Muscle of arm (tissue), 12 donors: Measurements from ENCODE around the gene RAD51B. TPM values are rescaled to one million over a fixed set of nuclear protein-coding genes. Genes with fewer than 3 reads are reported as not detected.

Experiments
- DNase-seq: peaks from one replicate; pipeline ENCODE4 v3.0.0-alpha.2; 2013
- polyA plus RNA-seq, 12 donors: library from polyadenylated mRNA; unstranded; fragments of 120-200 nt; gene quantifications; one replicate each; pipeline ENCODE4 v1.2.1, GENCODE V29; 2013; ENCODE audit not compliant: insufficient read length in 12 of 12

The RAD51B gene
- polyA plus RNA-seq, 12 donors, result 6.3 to 13.1 (median 9.7) TPM; not detected in 2

DNA sequence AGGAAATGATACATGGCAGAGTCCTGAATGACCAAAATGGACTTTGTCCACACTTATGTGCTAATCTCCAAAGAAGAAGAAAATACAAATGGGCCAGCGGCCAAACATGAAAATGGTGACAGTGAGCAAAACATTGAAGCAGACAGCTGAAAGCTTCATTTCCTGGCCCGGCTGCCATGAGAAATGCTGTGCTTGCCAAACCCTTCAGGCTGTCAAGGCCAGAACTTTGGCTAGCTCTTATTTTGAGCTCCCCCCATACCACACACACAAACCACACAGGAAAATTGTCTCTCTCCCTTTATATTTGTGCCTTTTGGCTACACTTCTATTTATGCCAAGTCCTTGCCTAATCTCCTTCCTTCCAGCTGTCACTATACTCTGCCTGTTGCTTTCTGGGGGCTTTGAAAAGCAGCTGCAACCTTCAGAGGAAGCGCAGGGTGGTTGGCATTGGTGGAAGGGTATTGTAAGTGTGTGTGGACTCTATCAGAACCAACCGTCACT lies 323.8 kb downstream of the RAD51B start:
- DNase-seq, result peak; percentile 85

DNA sequence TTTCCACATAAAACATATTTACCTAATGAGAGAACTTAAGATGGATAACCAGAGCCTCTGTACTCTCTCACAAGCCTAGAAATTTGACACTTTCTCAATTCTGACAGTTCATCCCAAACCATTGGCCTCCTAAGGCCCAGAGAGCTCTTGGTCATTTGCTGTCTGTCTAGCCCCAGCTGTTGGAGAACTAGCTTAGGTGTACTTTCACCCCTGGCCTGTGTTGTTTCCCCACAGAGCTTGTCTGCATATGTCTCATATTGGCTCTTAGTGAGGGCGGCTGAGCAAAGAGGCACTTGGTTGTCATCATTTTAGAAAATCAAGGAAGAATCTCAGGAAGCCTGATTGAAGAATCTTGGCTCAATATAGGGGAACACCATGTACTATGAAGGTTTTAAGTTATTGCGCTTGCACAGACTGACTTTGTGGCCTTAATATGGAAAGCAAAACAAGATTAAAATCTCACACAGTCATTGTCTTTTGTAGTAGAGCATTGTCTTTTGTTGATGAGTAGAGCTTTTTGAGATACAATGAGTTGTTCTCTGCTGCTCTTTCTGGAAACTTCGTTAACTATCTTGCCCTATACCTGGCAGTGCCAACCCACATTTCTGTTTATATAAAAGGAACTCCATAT lies 324.6 kb downstream of the RAD51B start:
- no peak for DNase-seq

DNA sequence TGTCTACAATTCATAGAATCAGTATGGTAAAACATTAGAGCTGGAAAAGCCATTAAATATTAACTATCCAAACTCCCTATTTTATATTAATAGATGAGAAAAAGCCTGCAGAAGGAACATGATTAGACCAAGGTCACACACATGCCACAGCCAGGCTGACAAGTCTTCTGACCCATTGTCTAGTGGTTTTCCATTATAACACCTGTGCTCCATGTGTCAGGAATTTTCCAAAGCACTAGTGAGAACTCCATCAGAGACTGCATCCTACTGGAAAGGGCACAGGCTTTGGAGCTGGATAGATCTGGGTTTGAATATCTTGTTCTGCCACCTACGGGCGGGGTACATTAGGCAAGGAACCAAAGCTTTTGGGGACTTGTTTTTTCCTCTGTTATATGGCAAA lies 325.5 kb downstream of the RAD51B start:
- DNase-seq, result no peak

DNA sequence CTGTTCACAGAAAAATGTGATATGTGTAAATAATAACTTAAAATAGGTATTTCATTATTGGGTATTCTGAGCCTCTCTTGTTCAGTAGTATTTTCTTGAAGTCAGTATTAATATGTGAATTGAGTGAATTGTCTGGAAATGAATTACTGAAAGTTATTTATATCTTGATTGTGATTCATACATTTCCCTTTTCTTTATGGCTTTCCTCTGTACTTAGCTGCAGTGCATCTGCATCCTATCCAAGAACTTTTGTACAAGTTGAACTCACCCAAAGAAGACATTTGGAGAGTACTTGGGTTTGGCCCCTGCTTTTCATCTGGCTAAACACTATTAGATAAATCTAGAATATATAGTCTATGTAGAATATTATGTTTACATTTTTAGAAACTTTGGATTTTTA lies 326.0 kb downstream of the RAD51B start:
- no peak for DNase-seq

DNA sequence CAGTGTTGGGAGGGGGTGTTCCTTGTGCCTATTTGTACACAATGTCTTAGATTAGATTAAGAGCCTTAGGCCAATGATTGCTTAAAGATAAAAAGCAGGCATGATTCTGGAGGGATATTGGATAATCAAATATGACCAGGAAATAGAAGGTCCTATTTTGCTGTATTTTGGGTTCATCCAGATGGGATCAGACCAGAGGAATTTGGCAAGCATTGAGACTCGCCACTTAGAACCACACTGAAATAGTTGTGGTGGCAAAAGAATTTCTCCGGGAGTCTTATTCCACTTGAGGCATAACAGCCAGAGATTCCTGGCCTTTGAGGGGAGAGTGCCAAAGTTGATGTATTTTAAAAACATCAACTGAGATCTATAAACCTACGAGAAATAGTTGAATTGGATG lies 327.2 kb downstream of the RAD51B start:
- DNase-seq, result no peak

DNA sequence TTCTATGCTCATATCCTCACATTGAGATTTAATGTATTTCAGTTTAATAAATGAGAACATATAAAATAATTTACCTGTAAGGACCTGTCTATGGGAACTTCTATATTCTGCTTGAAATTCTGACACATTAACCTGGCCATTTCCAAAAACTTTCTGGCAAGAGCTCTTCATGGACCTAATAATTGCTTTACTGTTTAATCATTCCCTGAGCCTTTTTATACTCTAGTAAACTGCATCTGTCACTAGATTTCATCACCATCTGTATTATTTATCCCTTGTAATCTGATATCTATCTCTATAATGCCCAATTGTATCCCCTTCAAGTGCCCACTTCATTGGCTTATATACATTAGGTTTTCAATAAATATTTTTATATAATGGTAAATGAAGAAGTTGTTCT lies 327.7 kb downstream of the RAD51B start:
- DNase-seq, result no peak

DNA sequence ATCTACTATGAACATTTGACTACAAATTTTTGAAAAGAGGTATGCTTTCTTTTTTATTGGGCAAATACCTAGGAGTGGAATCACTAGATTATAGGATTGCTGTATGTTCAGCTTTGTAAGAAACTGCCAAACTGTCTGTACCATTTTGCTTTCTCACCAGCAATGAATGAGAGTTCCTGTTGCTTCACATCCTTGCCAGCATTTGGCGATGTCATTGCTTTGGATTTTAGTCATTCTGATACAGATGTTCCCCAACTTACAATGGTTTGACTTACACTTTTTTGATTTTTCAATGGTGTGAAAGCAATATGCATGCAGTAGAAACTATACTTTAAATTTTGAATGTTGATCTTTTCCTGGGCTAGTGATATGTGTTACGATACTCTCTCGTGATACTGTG lies 328.7 kb downstream of the RAD51B start:
- no peak for DNase-seq

DNA sequence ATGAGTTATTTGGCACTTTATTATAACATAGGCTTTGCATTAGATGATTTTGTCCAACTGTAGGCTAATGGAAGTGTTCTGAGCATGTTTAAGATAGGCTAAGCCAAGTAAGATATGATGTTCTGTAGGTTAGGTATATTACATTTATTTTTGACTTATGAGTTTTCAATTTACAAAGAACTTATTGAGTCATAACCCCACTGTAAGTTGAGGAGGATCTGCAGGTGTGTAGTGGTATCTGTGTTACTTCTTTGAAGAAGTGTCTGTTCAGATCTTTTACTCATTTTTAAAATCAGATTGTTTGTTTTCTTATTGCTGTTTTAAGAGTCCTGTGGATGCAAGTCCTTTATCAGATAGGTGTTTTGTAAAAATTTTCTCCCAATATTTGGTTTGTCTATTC lies 329.2 kb downstream of the RAD51B start:
- DNase-seq, result no peak

DNA sequence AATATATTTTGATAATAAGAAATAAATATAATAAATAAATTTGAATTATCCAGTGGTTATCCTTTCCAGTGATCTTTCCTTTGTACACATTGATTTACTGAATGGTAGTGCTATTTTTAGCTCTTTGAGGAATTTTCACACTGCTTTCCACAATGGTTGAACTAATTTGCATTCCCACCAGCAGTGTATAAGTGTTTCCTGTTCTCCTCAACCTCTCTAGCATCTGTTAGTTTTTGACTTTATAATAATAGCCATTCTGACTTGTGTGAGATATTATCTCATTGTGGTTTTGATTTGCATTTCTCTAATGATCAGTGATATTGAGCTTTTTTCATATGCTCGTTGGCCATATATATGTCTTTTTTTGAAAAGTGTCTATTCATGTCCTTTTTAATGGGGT lies 333.7 kb downstream of the RAD51B start:
- no peak for DNase-seq

DNA sequence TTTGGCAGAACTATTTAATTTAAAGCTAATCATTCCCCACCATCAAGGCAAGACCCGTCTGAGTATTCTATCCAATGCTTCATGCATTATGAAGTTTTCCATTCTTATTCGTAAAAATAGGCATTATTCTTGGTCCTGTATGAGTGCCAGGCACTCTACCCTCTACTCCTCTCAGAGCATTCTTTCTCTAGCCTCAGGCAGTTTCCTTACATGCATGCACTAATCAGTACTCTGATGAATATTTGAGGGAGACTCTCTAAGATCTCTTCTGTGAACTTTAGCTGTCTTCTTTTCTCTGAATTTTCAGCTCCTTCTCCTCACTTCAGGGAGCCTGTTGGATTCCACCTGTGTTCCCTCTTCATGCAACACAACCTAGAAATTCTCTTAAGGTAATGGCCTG lies 334.7 kb downstream of the RAD51B start:
- DNase-seq, result no peak

DNA sequence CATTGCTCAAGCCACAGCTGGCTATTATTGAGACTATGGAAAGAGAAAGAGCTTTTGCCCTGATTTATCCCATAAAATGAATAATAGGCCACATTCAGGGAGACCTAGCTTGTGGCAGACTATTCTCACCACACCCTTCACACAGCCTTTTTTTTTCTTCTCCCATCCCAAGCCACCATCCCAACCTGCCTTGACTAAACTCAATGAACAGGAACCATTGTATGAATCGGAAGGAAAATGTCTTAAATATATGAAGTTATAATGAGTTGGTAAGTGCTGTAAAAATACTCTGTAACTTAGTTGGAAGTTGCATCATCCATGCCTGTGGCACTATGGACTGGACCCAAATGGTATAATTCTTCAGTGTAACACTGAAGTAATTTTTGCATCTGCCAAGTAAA lies 338.4 kb downstream of the RAD51B start:
- DNase-seq, result no peak

DNA sequence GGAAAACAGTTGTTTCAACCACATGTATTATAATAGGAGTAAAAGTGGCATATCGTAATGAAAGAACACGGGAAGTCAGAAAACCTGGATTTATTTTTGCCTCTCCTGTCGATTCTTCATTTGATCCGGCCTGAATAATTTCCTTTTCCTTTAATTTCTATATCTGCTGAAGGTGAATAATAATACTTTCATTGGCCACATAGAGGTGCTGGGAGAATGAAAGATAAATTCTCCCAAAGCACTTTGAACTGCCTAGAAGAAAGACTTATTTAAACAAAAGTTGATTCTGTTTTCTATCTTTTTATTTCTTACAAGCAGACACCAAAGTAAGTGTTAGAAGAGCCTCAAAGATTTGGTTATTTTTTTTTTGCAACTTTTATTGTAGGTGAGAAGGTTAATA lies 339.1 kb downstream of the RAD51B start:
- no peak for DNase-seq

DNA sequence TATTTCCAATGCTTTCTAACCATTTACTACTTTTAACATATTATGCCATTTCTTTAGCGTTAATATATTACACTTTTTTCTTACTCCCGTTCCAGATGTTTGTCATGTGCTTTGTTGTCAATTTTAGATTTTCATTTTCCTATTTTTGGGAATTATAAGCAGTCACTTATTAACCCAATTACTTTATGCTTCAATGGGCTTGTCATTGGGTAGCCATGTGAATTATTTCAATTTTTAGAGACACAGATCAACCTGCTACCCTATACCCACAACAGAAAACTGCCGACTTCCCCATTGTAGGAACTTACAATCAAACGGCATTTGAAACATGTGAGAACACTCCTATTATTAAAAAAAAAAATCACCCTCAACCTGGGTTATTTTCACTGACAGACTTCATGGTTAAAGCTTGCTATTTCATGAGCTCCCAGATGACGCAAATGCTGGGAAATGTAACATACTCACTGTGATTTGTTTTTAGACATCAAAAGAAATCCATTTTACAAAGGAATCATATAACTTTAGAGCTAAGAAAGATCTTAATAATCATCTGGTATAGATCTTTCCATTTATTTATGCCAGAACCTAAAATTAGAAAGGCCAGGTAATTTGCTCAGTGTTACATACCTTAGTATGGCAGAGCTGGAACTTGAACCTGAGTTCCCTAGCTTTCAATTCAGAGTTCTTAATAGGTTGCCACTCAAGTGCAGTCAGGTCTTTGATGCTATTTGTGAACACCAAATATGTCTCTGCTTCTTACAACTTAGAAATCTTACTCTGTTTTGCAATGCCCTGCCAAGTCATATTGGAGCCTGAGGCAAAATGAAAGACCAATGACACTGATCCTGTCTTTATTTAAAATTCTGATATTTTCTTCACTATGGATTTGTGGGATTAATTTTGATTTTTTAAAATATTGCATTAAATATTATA lies 340.4 kb downstream of the RAD51B start:
- DNase-seq, result no peak

DNA sequence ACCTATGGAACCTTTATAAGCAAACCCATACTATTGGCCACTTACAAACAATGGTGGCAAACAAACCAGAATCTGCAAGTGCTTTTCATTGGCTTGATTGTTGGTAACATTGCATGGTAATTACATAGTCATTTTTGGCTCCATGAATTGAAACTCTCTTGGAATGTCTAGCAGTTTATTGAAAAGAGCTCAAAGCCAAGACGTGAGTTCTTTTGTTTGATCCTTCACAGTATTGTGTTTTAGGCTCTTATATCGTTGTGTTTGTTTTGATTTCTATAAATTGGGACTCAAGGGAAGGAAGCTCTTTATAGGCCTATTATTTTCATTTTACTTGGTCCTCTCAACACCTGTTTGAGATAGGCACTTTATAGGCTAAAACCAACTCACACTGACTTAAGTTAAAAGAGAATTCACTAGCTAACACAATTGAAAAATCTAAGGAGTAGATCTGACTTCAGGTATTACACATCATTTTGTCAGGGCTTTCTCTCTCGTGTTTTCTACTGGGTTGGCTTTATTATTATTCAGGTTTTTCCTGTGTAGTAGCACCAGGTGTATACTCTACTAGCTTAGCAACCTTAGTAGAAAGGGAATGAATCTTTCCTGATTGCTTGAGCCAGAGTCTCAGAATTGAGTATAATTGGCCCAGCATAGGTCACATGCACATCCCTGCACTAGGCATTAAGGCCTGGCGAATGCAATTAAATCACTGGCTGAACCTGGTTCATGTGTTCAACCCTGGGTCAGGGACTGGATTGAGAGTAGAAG lies 341.4 kb downstream of the RAD51B start:
- no peak for DNase-seq

DNA sequence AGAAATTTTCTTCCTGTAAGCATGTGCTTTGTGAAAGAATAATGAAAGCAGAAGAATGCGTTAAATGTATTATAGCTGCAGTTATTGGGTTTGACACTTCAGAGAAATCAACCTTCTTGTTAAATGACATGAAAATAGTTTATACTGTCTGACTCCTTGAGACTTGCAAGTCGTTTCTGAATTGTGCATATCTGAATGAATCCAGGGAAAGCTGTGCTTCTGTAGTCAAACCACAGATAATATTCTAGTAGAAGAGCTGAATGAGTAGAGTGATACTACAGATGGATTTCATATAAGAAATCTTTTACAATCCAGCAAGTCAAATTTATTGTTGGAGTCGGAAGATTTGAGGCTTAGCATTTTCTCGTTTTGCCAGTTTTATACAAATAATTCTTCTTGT lies 343.3 kb downstream of the RAD51B start:
- DNase-seq, result no peak

DNA sequence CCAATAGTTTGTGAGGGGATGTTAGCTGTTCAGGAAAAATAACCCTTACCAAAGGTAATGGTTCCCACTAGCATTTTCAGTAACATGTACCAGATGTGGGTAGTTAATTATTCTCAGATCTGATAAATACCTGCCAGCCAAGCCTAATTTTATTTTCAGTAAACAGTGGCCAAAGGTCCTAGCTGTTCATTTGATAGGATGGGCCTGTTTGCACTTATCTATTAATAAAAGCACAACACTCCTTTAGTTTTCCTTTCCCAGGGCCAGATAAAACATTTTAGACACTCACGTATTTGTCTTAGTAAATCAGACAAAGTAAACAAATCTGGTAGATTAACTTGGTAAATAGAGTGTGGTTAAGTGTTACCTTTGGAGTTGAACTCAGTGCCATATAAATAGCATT lies 345.1 kb downstream of the RAD51B start:
- no peak for DNase-seq

DNA sequence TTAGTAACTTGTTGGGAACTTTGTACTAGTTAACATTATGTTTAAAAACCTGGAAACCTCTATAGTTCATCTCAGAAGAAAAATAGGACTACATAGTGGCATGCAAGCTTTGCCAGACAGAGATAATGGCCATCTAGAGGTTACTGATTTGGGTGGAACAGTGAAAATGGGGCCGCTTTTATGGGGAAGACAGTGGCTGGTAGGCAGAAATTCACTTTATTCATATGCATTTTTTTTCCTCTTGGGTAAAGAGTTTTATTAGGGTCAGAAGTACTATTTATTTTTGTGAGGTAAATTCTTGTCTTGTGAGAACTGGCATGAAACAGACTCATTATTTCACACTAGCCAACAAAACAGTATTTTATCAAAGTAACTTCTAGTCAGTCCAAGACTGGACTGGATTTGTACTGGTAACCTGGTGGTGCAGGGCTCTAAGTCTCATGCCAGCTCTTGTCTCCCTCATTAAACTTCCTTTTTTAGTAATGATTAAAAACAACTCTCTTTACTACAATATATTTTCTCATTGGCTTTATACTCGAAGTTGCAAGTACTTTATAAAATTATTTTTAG lies 345.8 kb downstream of the RAD51B start:
- no peak for DNase-seq

DNA sequence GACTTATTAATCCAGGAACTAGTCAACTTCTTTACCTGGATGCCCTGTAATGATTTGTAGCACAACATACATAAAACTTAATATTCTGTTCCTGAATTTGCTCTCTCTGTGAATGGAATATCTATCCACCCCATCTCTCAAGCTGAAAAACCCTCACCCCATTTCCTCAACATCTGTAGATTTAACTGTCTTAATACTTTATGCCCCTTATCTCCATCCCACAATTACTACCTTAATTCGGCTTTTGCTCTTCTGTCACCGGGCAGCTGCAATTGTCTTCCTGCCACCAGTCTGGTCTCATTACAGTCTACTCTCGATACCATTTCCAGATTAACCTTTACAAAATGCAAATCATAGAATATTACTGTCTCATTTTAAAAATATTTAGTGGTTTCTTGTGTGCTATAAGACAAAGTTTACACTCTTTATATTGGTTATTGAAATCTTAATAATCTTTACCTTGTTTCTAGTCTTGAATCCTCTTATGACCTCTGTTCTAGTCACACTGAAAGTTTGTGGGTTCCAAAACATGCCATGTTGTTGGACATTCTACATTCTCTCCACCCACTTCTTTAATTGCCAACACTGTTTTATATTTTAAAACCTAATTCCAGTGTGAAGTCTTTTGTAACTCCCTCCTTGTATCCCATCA lies 347.3 kb downstream of the RAD51B start:
- DNase-seq, result no peak

DNA sequence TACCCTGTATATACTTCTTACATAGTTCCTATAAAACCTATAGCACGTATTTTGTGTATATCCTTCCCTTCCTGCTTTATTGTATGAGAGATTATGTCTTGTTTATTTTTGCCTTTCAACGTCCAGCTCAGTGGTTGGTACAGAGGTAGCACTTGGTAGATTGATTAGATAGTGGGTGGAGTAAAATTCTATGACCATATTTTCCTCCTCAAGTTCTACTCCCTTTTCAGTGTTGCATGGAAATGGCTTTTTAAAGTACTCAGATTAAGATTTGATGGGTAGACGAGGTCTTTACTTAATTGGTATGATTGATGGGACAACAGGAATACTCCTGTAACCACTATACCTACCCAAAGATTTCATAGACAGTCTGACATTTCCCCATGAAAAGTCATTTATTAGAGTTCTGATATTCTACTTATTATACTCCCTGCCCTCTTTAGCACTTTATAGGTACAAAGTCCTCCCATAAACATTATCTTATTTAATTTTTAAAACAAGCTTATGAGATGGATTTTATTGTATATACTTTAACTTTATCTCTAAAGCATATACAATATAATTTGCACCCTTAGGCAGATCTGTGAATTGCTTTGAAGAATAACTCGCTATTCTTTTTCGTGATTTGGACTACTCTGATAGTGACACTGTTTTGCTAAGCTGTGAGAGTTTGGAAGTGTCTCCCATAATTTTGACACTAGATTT lies 348.0 kb downstream of the RAD51B start:
- DNase-seq, result no peak

DNA sequence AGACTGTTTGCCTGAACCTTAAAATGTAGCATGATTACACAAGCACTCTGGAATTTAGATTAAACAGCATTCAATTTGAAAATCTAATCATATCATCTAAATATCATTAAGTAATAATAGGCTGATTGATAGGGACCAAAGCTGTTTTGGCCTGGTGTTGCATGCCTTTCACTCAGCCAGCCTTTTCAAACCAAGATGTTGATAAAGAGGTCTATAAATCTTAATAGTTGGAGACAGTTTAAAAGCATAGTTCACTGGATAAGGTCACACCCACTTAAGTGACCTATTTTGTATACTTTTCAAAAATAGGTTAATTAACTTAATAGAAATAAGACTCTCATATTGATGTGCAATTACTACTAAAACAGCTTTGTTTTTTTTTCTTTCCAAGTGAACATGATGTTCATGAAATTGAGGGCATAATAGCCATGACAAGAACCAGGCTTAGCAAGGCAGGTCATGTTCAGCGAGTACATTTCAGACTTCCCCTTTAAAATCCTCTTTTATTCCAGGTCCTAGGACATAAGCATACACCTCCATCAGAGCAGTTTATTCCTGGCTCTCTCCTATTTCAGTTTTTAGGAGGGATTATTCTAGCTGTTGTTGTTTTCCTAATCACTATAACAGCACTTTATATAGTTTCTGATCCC lies 349.0 kb downstream of the RAD51B start:
- no peak for DNase-seq
